ENCODE data around the gene IMP4.

The IMP4 gene

GRCh38 chr2:130336877-130337734, 5.6 kb upstream of the IMP4 start:
- DNase-seq (ENCODE audit: low spot score): peak; percentile 78

- no peak for DNase-seq (ENCODE audit: low spot score)
Measured at GRCh38 chr2:130337735-130338325, 4.9 kb upstream of the IMP4 start.

- no peak for DNase-seq (ENCODE audit: low spot score)
Measured at GRCh38 chr2:130338793-130339345, 3.8 kb upstream of the IMP4 start.

GRCh38 chr2:130339885-130340745, 2.6 kb upstream of the IMP4 start:
- DNase-seq (ENCODE audit: low spot score): no peak

GRCh38 chr2:130341562-130342019, 1.1 kb upstream of the IMP4 start:
- DNase-seq (ENCODE audit: low spot score): peak; percentile 31

- peak; percentile 91 for DNase-seq (ENCODE audit: low spot score)
Measured at GRCh38 chr2:130342020-130342532, 621 bp upstream of the IMP4 start.

- DNase-seq (ENCODE audit: low spot score): no peak
Measured at GRCh38 chr2:130344578-130344977, 1.9 kb downstream of the IMP4 start.

GRCh38 chr2:130345091-130345490, 2.4 kb downstream of the IMP4 start:
- no peak for DNase-seq (ENCODE audit: low spot score)

- DNase-seq (ENCODE audit: low spot score): no peak
Measured at GRCh38 chr2:130345611-130346010, 2.9 kb downstream of the IMP4 start.

GRCh38 chr2:130346041-130346740, 3.5 kb downstream of the IMP4 start:
- no peak for DNase-seq (ENCODE audit: low spot score)

GRCh38 chr2:130346741-130347066, 4.0 kb downstream of the IMP4 start:
- DNase-seq (ENCODE audit: low spot score): no peak

- no peak for DNase-seq (ENCODE audit: low spot score)
Measured at GRCh38 chr2:130347220-130347925, 4.7 kb downstream of the IMP4 start.

GRCh38 chr2:130349174-130349573, 6.5 kb downstream of the IMP4 start:
- DNase-seq (ENCODE audit: low spot score): no peak

- no peak for DNase-seq (ENCODE audit: low spot score)
Measured at GRCh38 chr2:130351711-130352110, 9.0 kb downstream of the IMP4 start.

GRCh38 chr2:130352237-130352636, 9.5 kb downstream of the IMP4 start:
- DNase-seq (ENCODE audit: low spot score): no peak

GRCh38 chr2:130353291-130354138, 10.8 kb downstream of the IMP4 start:
- DNase-seq (ENCODE audit: low spot score): no peak

GRCh38 chr2:130354139-130354428, 11.4 kb downstream of the IMP4 start:
- DNase-seq (ENCODE audit: low spot score): no peak

GRCh38 chr2:130355172-130355577, 12.5 kb downstream of the IMP4 start:
- peak; percentile 20 for DNase-seq (ENCODE audit: low spot score)

GRCh38 chr2:130355578-130356431, 13.1 kb downstream of the IMP4 start, which contains the start of gene PTPN18:
Gene PTPN18, plus strand, starts transcription at chr2:130356056. Its CDS starts 52 bp downstream, at chr2:130356108.
- peak; percentile 91 for DNase-seq (ENCODE audit: low spot score)

Data from HuH-7 (cell line).